ENCODE results near the gene DBI. TPM values are rescaled to one million over a fixed set of nuclear protein-coding genes. Genes with fewer than 3 reads are reported as not detected.
A peak's percentile ranks its signal among the peaks of the same experiment; 100 is the strongest.

DBI gene
- total RNA-seq, 2 donors from 2014 or later, result 145 to 324 TPM

- WGBS, result 68% methylated on average over 4 of the region's 4 CpGs
- no peak for DNase-seq (ENCODE audit: low spot score)
These were observed 18.2 kb downstream of the DBI start for GRCh38 chr2:119384971-119385370.

GRCh38 chr2:119385466-119385865 lies 18.7 kb downstream of the DBI start:
- DNase-seq (ENCODE audit: low spot score), result no peak
- H3K27ac ChIP-seq, result no peak overlapping the region
- no peaks in the 10 kb centered on the region for H3K27me3 ChIP-seq (replicated peaks; ENCODE audit: insufficient read depth)
- H3K36me3 ChIP-seq, result no peaks in the 10 kb centered on the region
- no peak for TF ChIP-seq POLR2AphosphoS5 (IDR thresholded peaks at IDR 0.05)
- TF ChIP-seq CTCF (IDR thresholded peaks at IDR 0.05), result no peak
- no peak for TF ChIP-seq POLR2A (IDR thresholded peaks at IDR 0.05)
- peaks cover 11% of the 10 kb centered on the region for H3K4me1 ChIP-seq (replicated peaks)
- intact Hi-C loops (cut with DNase I), result no loop called here
- WGBS, result 84% methylated on average over 3 of the region's 3 CpGs
- H3K9me3 ChIP-seq, result no peaks in the 10 kb centered on the region
- no peak overlapping the region for H3K4me3 ChIP-seq

More at GRCh38 chr2:119384971-119385370, 18.2 kb downstream of the DBI start:
- intact Hi-C loops (cut with DNase I), result no loop called here
- Histone ChIP-seq H3K4me3 (no peak overlapping the region), H3K9me3 (no peaks in the 10 kb centered on the region), H3K4me1 (replicated peaks) (peaks cover 11% of the 10 kb centered on the region), H3K36me3 (no peaks in the 10 kb centered on the region), H3K27ac (no peak overlapping the region), H3K27me3 (replicated peaks; ENCODE audit: insufficient read depth) (no peaks in the 10 kb centered on the region)
- TF ChIP-seq CTCF (IDR thresholded peaks at IDR 0.05) (no peak), POLR2AphosphoS5 (IDR thresholded peaks at IDR 0.05) (no peak), POLR2A (IDR thresholded peaks at IDR 0.05) (no peak)

- Histone ChIP-seq H3K36me3 (no peaks in the 10 kb centered on the region), H3K27me3 (replicated peaks; ENCODE audit: insufficient read depth) (no peaks in the 10 kb centered on the region), H3K4me1 (replicated peaks) (peaks cover 11% of the 10 kb centered on the region), H3K4me3 (no peak overlapping the region), H3K27ac (peak overlapping the region; percentile 21 to 52), H3K9me3 (no peaks in the 10 kb centered on the region)
- TF ChIP-seq POLR2AphosphoS5 (IDR thresholded peaks at IDR 0.05) (peak; percentile 68), CTCF (IDR thresholded peaks at IDR 0.05) (no peak), POLR2A (IDR thresholded peaks at IDR 0.05) (no peak)
- intact Hi-C loops (cut with DNase I), result no loop called here
- WGBS, result 50% methylated on average over 9 of the region's 9 CpGs
- DNase-seq (ENCODE audit: low spot score), result peak; percentile 75
These were observed 20.8 kb downstream of the DBI start for GRCh38 chr2:119387381-119388129.

GRCh38 chr2:119389615-119390306 lies 23.0 kb downstream of the DBI start:
- intact Hi-C loops (cut with DNase I), result no loop called here
- TF ChIP-seq POLR2AphosphoS5 (IDR thresholded peaks at IDR 0.05) (peak; percentile 36), POLR2A (IDR thresholded peaks at IDR 0.05) (no peak), CTCF (IDR thresholded peaks at IDR 0.05) (no peak)
- Histone ChIP-seq H3K9me3 (no peaks in the 10 kb centered on the region), H3K27ac (no peak overlapping the region), H3K4me3 (no peak overlapping the region), H3K36me3 (no peaks in the 10 kb centered on the region), H3K27me3 (replicated peaks; ENCODE audit: insufficient read depth) (no peaks in the 10 kb centered on the region), H3K4me1 (replicated peaks) (peaks cover 4% of the 10 kb centered on the region)
- peak; percentile 68 for DNase-seq (ENCODE audit: low spot score)
- 17% methylated on average over 5 of the region's 5 CpGs for WGBS

Data from prostate gland (tissue), 2 donors.